SHP77 (cell line): ENCODE data around the gene FAM107B.
"Not testable (repeated sequence)": the region's sequence is repeated elsewhere in the genome, so short reads cannot be mapped to it uniquely, and the experiment has no call there.

ENCODE experiments used
- DNase-seq, 2 experiments: peaks; one replicate each; lab custom pipeline; 2025; lab: John Stamatoyannopoulos, UW

Gene FAM107B

DNA sequence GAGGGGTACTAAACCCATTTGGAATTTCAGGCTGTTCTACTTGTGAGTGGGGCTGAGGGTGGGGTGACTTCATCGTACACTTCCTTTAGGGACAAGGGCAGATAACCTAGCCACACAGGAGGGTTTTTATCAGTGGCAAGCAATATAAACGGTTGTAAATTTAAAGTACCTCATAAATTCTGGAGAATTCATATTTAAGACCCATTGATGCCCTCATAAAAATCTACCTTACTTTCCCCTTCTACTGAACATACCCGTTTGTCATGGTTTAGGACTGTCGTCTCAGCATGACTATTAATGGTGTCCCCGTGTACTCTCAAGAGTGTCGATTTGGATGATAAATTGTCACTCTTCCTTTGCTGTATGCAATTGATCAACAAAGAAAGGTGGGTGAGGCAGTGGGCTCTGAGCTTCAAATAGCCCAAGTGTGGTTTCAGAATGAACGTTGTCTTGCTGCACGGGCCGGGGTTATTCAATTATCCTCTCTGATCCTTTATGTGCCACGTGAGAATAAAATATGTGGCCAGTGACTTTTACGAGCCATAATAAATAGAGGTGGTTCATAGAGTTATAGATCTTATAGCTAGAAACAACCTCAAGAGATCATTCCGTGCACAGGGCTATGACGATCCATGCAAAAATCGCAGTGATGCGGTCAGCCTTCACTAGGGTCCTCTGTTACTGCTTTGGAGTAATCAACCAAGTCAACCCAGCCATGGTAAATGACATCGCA, 82.2 kb downstream of the FAM107B start:
- DNase-seq: no peak

- DNase-seq: no peak
These were observed 83.3 kb downstream of the FAM107B start for GRCh38 chr10:14691359-14691758.

DNA sequence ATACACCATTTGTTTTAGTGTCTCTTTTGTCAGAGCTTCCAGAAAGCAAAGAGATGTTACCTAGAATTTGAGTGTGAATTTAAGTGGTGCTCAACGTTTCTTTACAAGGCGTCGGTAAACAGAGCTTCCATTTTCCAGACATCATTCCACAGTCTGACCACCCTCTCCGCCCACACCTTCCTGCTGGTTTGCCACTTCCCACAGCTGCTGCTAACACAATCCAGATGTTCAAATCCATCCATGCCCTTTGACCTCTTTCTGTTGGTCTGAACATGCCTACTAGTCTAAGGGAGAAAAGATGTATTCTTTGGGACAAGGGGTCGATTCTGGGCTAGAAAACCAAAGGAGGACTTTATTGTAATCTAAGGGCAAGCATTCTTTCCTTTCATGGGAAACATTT, 86.1 kb downstream of the FAM107B start:
- DNase-seq: no peak

- not testable (repeated sequence) for DNase-seq
These were observed 86.5 kb downstream of the FAM107B start for GRCh38 chr10:14688189-14688588.

DNA sequence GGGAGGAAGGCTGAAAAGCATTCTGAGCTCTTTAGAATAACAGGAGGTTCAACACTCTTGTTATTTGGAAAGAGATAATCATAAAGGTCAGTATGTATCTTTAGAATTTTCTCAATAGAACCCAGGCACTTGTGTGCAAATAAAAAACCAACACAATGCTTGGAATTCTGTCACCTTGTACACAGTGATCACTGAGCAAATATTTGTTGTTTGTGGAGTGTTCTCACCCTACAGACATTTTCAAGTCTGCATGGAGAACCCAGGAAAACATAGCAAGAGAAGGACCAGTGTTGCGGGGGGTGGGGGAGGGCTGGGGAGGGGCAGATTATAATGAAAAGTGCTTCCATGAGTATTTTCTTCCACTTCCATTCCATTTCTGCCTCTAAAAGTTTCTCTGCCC, 87.4 kb downstream of the FAM107B start:
- peak in 1 of 2 experiments; percentile 3 for DNase-seq

DNA sequence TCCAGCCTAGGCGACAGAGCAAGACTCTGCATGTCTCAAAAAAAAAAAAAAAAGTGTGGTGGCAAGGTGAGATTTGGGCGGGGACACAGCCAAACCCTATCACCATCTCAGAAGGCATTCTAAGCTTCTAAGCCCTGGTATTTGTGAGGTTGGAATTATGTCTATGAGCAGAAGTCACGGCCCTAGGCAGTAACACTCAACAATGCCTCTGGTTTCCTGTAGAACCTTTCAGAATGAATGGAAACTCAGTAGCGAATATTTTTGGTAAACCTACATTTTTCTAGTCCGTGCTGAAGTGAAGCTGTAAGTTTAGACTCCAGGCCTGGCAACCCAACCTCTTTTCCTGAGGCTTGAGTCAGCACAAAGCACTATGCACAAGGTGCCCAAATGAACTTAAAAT, 88.3 kb downstream of the FAM107B start:
- DNase-seq: no peak

GRCh38 chr10:14684354-14684753, 90.3 kb downstream of the FAM107B start:
- DNase-seq: no peak

GRCh38 chr10:14683256-14683655, 91.4 kb downstream of the FAM107B start:
- DNase-seq: no peak

- DNase-seq: no peak
These were observed 92.9 kb downstream of the FAM107B start for GRCh38 chr10:14681802-14682201.

DNA sequence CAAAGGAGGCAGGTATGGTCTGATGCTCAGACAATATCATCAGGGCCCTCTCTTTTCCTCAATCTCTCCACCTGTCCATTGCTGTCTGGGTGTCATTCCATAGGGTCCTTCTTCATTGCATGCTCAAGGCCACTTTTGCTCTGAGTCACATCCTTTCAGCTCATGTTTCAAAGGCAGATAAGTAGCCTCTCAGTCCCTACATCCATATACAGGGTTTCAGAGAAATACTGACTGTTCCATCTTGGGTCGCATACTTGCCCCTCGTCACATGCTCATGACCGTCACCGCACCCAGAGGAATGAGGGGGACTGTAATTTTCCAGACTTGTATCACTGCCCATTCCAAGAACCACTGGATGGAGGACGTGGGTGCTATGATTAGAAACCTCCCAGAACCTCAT, 93.4 kb downstream of the FAM107B start:
- DNase-seq: no peak

DNA sequence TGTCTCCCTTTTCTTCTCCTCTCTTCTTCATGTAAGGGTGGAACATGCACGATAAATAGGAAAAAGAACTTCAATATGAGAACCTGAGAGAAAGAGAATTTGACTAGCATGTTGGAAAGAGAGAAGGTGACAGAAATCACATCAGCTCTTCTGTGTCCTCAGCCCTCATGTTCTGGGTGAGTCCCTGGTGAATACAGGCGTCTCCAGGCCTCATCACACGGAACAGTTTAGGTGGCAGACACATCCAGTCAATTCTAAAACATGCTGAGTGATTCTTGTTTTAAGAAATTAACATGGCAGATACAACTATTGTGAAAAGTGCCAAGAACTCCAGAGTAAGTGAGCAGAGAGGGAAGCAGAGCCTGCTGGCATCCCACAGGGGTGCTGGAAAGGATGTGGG, 96.1 kb downstream of the FAM107B start:
- no peak for DNase-seq

DNA sequence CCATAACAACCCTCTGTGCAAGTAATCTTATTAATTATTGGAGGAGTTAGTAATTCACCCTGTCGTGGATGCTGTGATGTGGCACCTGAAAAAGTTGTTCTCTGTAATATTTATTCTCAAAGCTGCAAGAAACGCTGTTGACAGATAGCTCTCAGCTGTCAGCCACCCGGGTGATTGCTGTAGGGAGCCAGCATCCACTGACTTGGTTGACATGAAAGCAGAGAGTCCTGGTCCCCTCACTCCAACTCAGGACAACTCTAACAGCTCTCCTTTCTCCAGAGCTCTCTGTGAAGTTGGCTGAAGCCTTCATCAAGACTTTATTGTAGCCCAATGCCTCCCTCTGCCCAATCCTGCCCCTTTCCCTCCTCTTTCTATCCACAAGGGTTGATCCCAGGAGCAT, 98.0 kb downstream of the FAM107B start:
- DNase-seq: no peak

- DNase-seq: no peak
These were observed 100.2 kb downstream of the FAM107B start for GRCh38 chr10:14674376-14675050.

DNA sequence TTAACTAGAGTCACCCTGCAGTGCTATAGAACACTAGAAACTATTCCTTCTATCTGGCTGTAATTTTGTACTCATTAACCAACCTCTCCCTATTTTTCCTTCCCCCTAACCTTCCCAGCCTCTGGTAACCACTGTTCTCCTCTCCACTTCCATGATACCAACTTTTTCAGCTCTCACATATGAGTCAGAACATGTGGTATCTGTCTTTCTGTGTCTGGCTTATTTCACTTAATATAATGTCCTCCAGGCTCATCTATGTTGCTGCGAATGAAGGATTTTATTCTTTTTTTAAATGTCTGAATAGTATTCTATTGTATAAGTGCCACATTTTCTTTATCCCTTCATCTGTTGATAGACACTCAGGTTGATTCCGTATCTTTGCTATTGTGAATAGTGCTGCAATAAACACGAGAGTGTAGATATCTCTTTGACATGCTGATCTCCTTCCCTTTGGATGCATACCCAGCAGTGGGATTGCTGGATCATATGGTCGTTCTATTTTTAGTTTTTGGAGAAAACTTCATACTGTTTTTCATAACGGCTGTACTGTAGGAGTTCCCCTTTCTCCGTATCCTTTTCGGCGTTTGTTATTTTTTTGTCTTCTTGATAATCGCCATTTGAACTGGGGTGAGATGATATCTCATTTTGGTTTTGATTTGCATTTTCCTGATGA, 101.4 kb downstream of the FAM107B start:
- no peak for DNase-seq

DNA sequence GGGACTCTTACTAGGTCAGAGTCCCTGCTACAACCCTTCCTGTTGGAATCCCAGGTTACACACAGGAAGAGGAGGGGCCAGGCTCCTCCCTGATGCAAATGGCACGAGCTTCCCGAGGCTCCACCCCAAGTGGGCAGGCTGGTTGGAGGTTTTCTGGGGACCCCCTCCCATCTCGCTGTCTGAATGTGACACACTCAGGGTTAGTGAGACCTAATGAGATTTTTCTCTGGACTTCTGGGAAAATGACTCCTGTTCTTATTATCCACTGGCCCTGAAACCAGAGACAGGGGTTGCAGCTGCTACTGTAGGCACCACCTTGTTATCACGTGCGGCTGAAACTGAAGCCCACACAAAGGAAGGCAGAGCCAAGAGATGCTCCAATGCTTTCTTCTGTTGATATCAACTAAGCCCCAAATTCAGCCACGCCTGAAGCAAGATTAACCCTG, 103.3 kb downstream of the FAM107B start:
- DNase-seq: no peak

DNA sequence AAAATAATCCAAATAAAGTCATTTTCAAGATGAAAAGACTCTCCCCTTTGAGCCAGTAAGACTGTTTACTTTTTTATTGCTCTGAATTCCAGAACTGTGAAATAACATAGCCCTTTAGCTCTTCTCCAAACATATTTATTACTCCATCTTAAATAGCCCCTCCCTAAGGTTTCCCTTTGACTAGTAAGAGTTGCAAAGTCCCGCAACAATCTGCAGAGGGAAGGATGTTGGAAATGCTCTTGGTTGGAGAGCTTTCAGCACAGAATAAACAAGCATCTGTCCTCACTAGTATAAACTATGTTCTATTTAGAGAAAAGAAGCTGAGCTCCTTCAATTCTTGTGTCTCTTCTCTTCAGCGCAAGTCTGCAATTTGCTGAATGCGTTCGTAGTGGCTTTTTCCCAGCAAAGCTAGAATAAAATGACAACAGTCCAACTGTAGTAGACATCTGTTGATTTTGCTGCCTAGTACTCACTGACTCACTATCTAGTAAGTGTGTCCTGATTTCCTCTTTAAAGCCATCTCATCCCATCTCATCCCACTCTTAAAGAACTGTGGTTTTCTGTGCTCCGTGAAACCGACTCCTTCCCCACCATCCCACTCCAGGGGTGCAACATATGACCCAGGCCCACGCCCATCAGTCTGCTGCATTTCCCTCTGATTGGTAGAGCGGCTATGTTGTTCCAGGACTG, 104.0 kb downstream of the FAM107B start:
- DNase-seq: no peak

- DNase-seq: no peak
These were observed 105.1 kb downstream of the FAM107B start for GRCh38 chr10:14669576-14669975.

GRCh38 chr10:14667781-14668180, 106.9 kb downstream of the FAM107B start:
- no peak for DNase-seq

DNA sequence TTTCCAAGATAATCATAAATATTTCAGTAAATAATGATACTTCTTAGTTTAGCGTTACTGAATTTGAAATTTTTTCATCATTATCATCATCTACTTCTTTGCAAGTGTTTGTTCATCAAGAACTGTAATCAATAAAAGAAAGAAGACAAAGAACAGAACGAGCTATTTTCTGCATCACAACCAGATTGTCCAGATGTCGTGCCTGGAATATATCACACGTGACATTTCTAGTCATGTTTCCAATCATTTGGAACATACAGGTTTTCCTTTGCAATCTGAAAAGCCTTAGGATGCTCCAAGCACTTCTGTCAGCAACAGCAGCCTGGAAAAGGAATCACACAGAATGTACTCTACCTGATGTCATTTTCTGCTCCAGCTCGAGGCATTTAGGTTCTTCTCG, 107.4 kb downstream of the FAM107B start:
- no peak for DNase-seq

DNA sequence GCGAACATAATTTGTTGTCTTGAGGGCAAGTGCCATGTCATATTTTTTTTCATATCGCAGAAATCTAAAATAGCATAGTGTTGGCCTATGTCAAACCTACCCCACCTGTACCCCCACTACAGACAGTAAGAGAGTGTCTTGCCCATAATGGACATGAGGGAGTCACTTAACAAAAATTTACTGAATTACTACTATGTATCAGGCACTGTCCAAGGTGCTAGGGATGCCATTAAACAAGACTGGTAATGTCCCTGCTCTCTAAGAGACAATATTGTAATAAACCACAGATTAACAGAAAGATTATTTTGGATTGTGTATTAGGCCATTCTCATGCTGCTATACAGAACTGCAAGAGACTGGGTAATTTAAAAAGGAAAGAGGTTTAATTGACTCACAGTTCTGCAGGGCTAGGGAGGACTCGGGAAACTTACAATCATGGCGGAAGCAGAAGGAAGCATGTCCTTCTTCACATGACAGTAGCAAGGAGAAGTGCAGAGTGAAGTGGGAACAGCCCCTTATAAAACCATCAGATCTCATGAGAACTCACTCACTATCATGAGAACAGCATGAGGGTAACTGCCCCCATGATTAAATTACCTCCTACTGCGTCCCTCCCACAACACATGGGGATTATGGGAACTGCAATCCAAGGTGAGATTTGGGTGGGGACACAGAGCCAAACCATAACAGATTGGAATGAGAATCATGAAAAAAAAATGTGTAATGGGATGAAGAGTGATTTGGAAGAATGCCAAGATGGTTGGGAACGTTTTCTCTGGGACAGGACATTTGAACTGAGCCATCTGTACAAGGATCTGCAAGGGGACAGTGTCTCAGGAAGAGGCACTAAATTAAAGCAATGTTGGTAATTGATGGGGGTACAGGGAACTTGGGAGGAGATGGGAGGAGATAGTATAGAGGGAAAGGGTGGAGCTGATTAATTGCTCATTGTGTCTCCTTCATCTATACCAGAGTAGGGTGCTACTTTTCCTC, 108.5 kb downstream of the FAM107B start:
- no peak for DNase-seq

DNA sequence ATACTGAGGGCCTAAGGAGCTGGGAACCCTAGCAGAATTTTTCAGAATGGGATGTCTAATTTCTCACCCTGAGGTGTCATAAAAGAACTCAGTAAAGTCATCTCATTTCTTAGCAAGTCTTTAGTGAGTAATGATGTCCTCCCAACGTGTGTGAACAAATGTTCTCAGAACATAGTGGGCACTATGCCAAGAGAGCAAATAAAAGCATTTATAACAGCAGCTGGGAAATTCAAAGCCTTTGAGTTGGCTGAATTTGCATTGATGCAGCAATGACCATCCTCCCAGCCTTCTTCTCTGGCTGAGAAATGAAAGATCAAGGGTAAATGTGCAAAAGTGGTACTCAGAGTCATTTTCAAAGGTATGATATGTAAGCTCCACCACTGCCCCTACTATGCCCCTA, 109.4 kb downstream of the FAM107B start:
- peak; percentile 16 to 31 for DNase-seq
